ENCODE data around the gene ATF6B. TPM values are rescaled to one million over a fixed set of nuclear protein-coding genes. Genes with fewer than 3 reads are reported as not detected.

ATF6B gene
- total and polyA plus RNA-seq, 2 of the 8 experiments (the other 6 are each of a cell fraction or from before 2014, with no cell fraction given), result 38.1 to 42.2 TPM

GRCh38 chr6:32149932-32150870, 22.2 kb upstream of the ATF6B start:
- no peak overlapping the region; the same call in 1 of the 2 replicates for H2BK12ac ChIP-seq (ENCODE audit: low read depth, low read length)
- H2BK120ac ChIP-seq (replicated peaks; ENCODE audit: low read depth, low read length), result no peak overlapping the region
- WGBS, 2 experiments (ENCODE audit: extremely low coverage in 1 of 2, insufficient coverage in 1 of 2, insufficient read length in 1 of 2, insufficient replicate concordance in 2 of 2, low coverage in 1 of 2, low lambda C conversion rate in 2 of 2, missing lambda C conversion rate in 1 of 2), result 7% methylated on average over 25 of the region's 55 CpGs; no CpG with 5 or more reads in 1 of the 2 experiments
- H3K4ac ChIP-seq (replicated peaks; ENCODE audit: insufficient read length, low read depth, low read length), result no peak overlapping the region
- H3K4me1 ChIP-seq (replicated peaks in 1 of 4; ENCODE audit: control insufficient read depth in 3 of 4, insufficient read depth in 4 of 4, low read length in 3 of 4), result peaks cover 14 to 38% (median 17%) of the 10 kb centered on the region in 4 experiments
- peaks cover 0 to 4% of the 10 kb centered on the region in 2 experiments; a peak in 1 of 4 replicates for H3K79me2 ChIP-seq (ENCODE audit: control insufficient read depth in 1 of 2, insufficient read depth in 2 of 2, low read length in 2 of 2)
- peak overlapping the region; percentile 38; the same call in 1 of the 2 replicates for H3K18ac ChIP-seq (ENCODE audit: extremely low read depth, low read length)
- POLR2A ChIA-PET (ENCODE audit: partially characterized antibody), result interaction anchor here (0.6 to 9.2 kb wide), 13 partner anchors 9 to 41 kb away, joined by 3 to 70 read pairs (median 6); partner anchors contain the start of genes AGPAT1, ATF6B, FKBPL and GPSM3
- DNase-seq (ENCODE audit: low read depth in 1 of 2, low spot score in 2 of 2) (peak in 1 of 2 experiments; percentile 78), FAIRE-seq (no peak)
- H3K4me3 ChIP-seq (ENCODE audit: extremely low read depth in 1 of 4, insufficient read depth in 2 of 4, low read depth in 3 of 4, low read length in 4 of 4), result peak overlapping the region; percentile 55 to 76 (median 70)
- H3K27me3 ChIP-seq (replicated peaks in 1 of 4; ENCODE audit: control insufficient read depth in 3 of 4, extremely low read depth in 1 of 4, insufficient read depth in 3 of 4, low read length in 3 of 4), result peaks cover 4 to 41% (median 37%) of the 10 kb centered on the region in 4 experiments
- H3K9me3 ChIP-seq (ENCODE audit: insufficient read depth in 2 of 2, low read depth in 1 of 2, low read length in 1 of 2), result no peaks in the 10 kb centered on the region
- no peak overlapping the region for H4K5ac ChIP-seq (ENCODE audit: insufficient read length, low read depth, low read length)
- H2BK5ac ChIP-seq (ENCODE audit: low read depth, low read length), result peak overlapping the region; percentile 71; the same call in 1 of the 2 replicates
- no peak overlapping the region for H2AFZ ChIP-seq (ENCODE audit: low read length)
- H3K23ac ChIP-seq (ENCODE audit: insufficient read length), result no peak overlapping the region
- H3K23me2 ChIP-seq (ENCODE audit: low read depth, low read length), result peaks cover 25% of the 10 kb centered on the region
- H3K56ac ChIP-seq (replicated peaks; ENCODE audit: insufficient read length, low read depth, low read length), result no peak overlapping the region
- H3K4me2 ChIP-seq (ENCODE audit: insufficient read depth in 1 of 2, low read depth in 2 of 2, low read length in 2 of 2), result peak overlapping the region; percentile 94 to 100
- no peak overlapping the region for H4K8ac ChIP-seq (ENCODE audit: extremely low read depth, insufficient read depth, low read length)
- no peaks in the 10 kb centered on the region for H4K20me1 ChIP-seq (replicated peaks in 1 of 2; ENCODE audit: control insufficient read depth in 1 of 2, insufficient read depth in 2 of 2, low read length in 2 of 2)
- no peaks in the 10 kb centered on the region for H3K36me3 ChIP-seq (ENCODE audit: control insufficient read depth in 2 of 4, insufficient read depth in 4 of 4, low read length in 3 of 4)
- CTCF ChIA-PET (ENCODE audit: partially characterized antibody), result interaction anchor here (0.8 to 4.7 kb wide), 12 partner anchors 14 to 53 kb away, joined by 3 to 23 read pairs (median 7); partner anchors contain the start of genes ATF6B and PBX2
- no peak overlapping the region for H3K27ac ChIP-seq (ENCODE audit: low read depth, low read length)
- no peak overlapping the region for H3K14ac ChIP-seq (ENCODE audit: insufficient read length)
- no peak overlapping the region for H2AK5ac ChIP-seq (ENCODE audit: low read depth, low read length)
- no peak overlapping the region for H4K91ac ChIP-seq (replicated peaks; ENCODE audit: insufficient read length, low read length)
- 0 out of 2 replicates have a peak, but pooled peaks cover 3% of the 10 kb centered on the region for H3K79me1 ChIP-seq (ENCODE audit: low read depth, low read length)
- peak overlapping the region; percentile 19; the same call in 1 of the 2 replicates for H2BK15ac ChIP-seq (ENCODE audit: low read length)
- no peak overlapping the region for H3K9ac ChIP-seq (replicated peaks in 1 of 4; ENCODE audit: extremely low read depth in 1 of 4, low read depth in 3 of 4, low read length in 3 of 4)
- peak overlapping the region; percentile 51; the same call in 1 of the 2 replicates for H2BK20ac ChIP-seq (ENCODE audit: low read length)
- TF ChIP-seq ASH2L (IDR thresholded peaks at IDR 0.05; ENCODE audit: low read length) (peak; percentile 29), CEBPB (IDR thresholded peaks at IDR 0.05; ENCODE audit: low read depth, low read length) (no peak), KDM4A (IDR thresholded peaks at IDR 0.05; ENCODE audit: low read depth, low read length, severe bottlenecking) (peak; percentile 69), MAX (IDR thresholded peaks at IDR 0.05) (peak; percentile 76), JUN (IDR thresholded peaks at IDR 0.05; ENCODE audit: low read depth, low read length) (no peak), EP300 (IDR thresholded peaks at IDR 0.05; ENCODE audit: borderline replicate concordance in 1 of 2, low read depth in 2 of 2, low read length in 2 of 2) (peak in 1 of 2 experiments; percentile 62; a peak in 1 of 3 replicates), E2F6 (IDR thresholded peaks at IDR 0.05) (0 out of 2 replicates have a peak, but pooled peaks have one; percentile 47)

Measured in H1 (cell line).